ENCODE data around the gene EMD.
"Not testable (repeated sequence)": the region's sequence is repeated elsewhere in the genome, so short reads cannot be mapped to it uniquely, and the experiment has no call there.

EMD gene

DNA sequence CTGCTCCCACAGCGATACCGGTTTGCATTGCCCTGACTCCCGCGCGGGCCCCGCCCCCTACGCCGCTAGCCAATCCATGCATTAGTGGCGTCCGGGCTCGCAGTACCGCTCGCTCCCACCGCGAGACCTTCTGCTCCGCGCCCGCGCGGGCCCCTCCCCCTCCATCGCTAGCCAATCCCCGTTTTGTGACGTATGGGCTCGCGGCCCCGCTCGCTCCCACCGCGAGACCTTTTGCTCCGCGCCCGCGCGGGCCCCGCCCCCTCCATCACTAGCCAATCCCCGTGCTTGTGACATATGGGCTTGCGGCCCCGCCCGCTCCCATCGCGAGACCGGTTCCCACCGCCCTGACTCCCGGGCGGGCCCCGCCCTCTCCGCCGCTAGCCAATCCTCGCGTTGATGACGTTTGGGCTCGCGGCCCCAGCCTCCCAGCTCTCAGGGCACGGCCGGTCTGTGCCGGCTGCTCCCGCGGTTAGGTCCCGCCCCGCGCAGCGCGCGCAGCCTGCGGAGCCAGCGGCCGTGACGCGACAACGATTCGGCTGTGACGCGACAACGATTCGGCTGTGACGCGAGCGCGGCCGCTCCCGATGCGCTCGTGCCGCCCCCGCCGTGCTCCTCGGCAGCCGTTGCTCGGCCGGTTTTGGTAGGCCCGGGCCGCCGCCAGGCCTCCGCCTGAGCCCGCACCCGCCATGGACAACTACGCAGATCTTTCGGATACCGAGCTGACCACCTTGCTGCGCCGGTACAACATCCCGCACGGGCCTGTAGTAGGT, at the start of gene EMD:
TSS of gene EMD (plus strand) at position 497 of the 770 bp plus-strand sequence. CDS start at position 687, 190 bp downstream.
- FAIRE-seq: peak; percentile 85

DNA sequence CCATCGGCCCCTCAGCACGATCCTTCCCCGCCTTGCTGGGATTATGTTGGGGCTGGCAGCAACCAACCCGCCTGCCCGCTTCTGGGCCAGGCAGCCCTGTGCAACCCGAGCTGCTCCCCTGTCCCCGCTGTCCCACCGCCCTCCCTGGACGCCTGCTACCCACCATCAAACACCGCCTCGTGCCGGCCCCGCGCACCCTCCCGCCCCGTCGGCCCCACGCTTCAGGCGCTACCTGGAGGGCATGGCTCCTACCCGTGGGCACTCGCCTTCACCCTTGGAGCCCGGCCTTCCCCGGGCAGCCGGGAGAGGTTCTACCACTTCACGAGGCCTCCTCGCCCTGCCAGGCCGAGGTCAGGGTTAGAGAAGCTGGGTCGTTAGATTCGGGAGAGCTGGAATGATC, 46.5 kb upstream of the EMD start:
- FAIRE-seq: no peak

DNA sequence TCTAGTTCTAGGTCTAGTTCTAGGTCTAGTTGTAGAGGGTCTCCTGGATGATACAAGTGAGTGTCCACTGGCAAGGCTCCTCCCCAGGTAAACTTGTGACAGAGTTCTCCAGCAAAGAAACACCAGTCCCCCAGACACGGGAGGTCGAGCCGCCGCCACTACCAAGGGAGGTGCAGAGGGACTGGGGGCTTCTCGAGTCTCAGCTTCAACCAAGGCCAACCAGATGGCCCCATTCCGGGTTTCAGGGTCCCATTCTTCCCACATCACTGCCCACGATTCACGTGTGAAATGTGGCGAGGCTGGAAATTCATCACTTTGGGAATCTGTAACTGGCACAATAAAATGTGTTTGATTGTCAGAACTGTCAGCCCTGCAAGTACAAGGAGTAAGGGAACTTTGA, 46.0 kb upstream of the EMD start:
- FAIRE-seq: no peak

GRCh38 chrX:154333837-154334271, 45.2 kb upstream of the EMD start:
- FAIRE-seq: no peak

DNA sequence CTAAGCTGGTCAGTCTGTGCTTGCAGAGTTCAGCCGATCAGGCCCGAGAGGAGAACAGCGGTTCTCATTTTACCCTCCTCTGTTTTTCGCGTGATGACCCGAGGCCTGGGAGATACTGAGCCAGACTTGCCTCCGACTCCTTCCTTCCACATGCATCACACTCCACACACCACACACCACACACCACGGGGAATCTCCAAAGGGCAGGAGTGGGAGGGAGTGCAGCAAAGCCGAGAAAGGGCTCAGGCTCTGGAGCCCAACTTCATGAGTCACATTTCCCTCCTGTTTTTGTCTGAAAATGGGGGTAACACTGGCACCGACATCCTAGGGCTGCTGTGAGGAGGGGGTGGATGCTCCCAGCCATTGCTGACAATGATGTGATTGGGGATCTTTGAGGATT, 44.6 kb upstream of the EMD start:
- no peak for FAIRE-seq

- FAIRE-seq: not testable (repeated sequence)
Measured at GRCh38 chrX:154341399-154342298, 37.4 kb upstream of the EMD start.

DNA sequence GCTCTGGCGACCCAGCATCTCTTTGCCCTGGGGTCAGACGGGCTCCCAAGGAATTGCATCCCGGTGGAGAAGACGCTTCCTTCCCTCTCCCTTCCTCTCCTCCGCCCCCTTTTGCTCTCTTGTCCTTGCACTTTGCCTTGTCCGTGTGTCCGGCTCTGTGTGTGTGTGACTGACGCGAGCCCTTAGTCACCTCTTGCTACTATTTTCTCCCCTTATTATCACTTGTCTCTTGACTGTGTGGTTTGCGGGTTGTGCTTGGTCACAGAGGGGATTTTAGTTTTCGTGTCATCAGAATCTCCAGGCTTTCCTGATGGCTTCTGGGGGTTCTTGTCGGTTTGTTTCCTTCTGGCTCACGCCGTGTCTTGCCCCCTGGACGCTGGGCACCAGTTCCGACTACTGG, 36.0 kb upstream of the EMD start:
- FAIRE-seq: not testable (repeated sequence)

- FAIRE-seq: not testable (repeated sequence)
Measured at GRCh38 chrX:154343620-154344019, 35.5 kb upstream of the EMD start.

- FAIRE-seq: no peak
Measured at GRCh38 chrX:154348114-154348531, 31.0 kb upstream of the EMD start.

GRCh38 chrX:154348646-154349358, 30.3 kb upstream of the EMD start:
- no peak for FAIRE-seq

GRCh38 chrX:154349359-154349935, 29.6 kb upstream of the EMD start:
- FAIRE-seq: no peak

- no peak for FAIRE-seq
Measured at GRCh38 chrX:154349979-154350378, 29.1 kb upstream of the EMD start.

DNA sequence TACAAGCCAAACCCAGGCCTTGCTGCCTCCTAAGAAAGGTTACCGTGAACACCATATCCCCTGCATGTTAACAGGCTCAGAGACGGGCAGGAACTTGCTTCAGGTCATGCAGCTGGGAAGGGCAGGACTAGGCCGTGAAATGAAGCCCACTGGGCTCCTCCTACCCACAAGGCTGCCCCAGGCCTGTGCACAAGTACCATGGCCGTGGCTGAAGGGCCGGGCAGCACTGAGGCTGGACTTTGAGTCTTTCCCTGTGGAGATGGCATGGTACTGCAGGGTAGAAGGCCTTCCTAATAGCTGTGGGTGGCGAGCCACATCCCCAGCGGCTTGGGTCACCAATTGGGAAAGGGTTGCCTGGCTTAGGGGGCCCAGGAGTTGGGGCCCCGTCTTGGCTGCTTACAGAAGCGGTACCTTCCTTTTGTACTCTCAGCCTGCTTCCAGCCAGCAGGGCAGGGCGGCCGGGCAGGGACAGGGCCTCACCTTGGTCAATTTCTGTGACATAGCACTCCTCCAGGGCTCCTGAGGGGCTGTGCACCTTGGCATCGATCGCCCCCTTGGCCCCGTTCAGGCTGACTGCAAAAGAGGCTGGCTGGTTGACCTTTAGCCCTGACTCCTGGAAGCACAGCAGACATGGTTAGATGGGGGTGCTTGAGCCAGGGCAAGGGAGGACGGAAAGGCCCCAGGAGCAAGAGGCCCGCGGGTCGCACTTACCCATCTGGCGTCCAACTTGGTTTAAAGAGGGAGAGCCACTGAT, 28.5 kb upstream of the EMD start:
- no peak for FAIRE-seq

GRCh38 chrX:154351183-154352011, 27.7 kb upstream of the EMD start:
- FAIRE-seq: no peak

- no peak for FAIRE-seq
Measured at GRCh38 chrX:154352012-154352401, 27.1 kb upstream of the EMD start.

GRCh38 chrX:154352466-154352865, 26.6 kb upstream of the EMD start:
- no peak for FAIRE-seq

DNA sequence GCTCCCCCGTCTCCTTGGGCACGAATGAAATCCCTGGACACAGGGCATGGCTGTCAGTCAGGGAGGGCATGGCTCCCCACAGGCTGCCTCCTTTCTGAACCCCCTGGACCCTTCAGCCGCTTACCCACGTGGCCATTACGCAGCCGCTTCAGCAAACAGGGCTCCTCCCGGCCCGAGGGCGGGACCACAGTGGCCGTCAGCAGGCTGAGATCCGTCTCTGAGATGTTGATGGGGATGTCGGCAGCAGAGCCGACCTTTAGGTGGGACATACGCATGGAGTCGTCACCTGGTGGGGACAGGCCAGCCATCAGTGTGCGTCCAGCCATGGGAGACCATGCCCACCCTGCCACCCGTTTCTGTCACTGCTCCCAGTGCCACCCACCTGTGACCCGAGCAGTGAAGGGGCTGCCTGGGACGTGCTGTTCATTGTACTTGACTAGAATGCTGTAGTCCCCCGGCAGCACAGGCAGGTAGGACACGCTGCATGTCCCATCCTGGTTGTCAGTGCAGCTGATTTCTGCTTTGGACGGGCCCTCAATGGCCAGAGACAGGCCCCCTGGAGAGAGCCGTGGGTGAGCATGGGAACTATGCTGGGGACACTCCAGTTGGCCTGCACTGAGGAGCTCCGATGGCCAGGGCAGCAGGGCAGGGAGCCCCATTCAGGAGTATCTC, 25.8 kb upstream of the EMD start:
- FAIRE-seq: no peak

DNA sequence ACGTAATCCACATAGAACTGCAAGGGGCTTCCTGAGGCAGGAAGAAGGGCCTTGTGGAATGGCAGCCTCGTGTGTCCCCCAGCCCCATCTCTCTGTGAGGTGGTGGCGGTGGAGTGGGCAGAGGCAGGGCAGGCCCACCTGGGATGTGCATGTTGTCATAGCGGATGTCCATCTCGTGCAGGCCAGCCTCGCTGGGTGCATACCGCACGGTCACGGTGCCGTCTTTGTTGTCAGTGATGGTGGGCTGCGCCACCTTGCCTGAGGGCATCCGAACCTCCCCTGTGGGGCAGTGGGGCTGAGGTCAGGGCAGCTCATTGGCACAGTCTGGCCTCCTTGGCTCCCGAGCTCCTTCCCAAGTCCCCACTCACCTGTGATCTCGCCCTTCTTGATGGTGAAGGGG, 25.1 kb upstream of the EMD start:
- no peak for FAIRE-seq

DNA sequence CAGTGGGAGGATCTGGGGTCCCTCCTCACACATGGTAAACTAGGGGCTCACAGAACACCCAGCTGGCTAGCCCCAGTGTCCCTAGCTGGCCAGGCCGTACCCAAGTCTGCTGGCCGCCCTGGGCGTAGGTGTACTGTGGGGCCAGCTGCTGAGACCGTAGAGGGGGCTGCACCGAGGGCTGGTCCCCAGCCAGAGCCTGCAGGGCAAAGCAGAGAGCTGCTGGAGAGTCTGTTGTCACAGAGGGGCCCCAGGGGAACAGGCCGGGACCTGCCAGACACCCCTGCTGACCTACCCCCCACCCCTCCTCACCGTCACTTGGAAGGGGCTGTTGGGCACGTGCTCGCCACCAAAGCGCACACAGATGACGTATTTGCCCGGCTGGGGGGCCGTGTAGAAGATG, 24.6 kb upstream of the EMD start:
- no peak for FAIRE-seq

- no peak for FAIRE-seq
Measured at GRCh38 chrX:154355094-154355775, 23.9 kb upstream of the EMD start.

Measured in TTC549 (cell line).